NCI-H1417 (cell line): Measurements from ENCODE around the gene SPIN1.
"Not testable (repeated sequence)": the region's sequence is repeated elsewhere in the genome, so short reads cannot be mapped to it uniquely, and the experiment has no call there.

Experiments
- DNase-seq, 3 experiments: peaks; one replicate each; lab custom pipeline; 2025; lab: John Stamatoyannopoulos, UW

Gene SPIN1

DNA sequence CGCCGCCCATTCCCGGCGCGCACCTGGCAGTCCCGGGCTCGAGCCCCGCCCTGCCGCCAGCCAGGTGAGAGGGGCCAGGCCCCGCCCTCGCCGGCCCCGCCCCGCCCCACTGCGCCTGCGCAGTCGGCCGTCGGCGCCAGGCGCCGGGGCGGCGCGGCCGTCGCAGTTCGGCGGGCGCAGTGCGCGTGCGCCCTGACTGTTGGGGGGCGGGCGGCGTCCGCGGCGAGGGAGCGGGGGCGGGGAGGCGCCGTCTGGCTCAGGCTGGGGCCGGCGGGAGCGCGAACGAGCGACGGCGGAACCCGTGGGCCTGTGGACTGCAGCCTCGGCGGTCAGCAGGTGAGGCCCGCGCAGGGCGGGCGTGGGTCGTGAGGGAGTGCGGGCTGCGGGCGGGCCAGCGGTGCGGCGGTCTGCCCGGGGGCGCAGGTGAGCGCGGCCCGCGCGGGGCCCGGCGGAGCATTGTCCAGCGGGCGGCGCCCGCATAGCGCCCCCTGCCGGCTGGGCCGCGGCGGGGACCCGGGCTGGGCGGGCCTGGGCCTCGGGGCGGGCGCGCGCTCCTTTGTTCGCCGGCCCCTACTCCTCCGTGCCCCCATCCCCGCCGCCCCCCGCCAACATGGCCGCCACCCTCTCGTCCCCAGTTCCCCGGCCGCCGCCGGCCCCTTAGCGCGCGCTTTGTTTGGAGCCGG lies at the start of gene SPIN1:
Gene SPIN1, plus strand, starts transcription at position 242 of the 683 bp plus-strand sequence. CDS start 38,096 bp downstream, outside the sequence.
- peak; percentile 82 to 95 (median 95) for DNase-seq

DNA sequence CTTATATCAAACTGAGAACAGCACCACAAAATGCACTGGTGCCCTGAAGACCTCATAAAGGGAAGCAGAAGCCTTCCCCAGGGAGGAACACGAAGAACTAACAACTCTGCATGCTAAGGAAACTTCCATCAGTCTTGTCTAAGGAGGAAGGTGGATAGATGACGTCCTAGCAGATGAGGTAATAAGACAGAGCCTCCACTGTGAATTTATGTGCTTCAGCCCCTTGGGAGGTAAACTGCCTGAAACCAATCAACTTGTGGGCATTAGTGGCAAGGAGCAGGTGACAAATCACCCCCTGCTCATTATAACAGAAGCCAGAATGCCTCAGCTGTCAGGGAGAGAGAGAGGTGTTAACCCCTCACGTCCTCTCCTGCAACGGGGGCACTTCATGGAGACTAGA lies 48.9 kb upstream of the SPIN1 start:
- DNase-seq, result peak in 2 of 3 experiments; percentile 4 to 36

- DNase-seq, result no peak
Observed at GRCh38 chr9:88342246-88342645, 46.0 kb upstream of the SPIN1 start.

GRCh38 chr9:88344013-88344412 lies 44.2 kb upstream of the SPIN1 start:
- DNase-seq, result no peak

DNA sequence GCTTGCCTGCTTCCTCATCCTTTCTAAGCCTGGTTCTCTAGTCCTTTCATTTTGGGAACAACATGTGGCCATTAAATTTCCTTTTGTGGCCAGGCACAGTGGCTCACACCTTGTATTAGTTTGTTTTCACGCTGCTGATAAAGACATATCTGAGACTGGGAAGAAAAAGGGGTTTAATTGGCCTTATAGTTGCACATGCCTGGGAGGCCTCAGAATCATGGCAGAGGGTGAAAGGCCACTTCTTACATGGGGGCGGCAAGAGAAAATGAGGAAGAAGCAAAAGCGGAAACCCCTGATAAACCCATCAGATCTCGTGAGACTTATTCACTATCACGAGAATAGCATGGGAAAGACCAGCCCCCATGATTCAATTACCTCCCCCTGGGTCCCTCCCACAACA lies 37.9 kb upstream of the SPIN1 start:
- not testable (repeated sequence) for DNase-seq

DNA sequence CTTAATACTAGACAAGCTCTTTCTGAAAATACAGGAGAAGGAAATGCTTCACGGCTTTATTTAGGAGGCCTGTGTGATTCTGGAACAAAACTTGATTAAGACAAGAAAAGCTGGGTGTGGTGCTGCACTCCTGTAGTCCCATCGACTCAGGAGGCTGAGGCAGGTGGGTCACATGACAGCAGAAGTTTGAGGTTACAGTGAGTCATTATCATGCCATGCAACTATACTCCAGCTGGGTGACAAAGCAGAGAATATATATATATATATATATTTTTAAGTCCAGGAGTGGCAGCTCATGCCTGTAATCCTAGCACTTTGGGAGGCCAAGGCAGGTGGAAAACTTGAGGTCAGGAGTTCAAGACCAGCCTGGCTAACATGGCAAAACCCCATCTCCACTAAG lies 33.1 kb upstream of the SPIN1 start:
- no peak for DNase-seq

- not testable (repeated sequence) for DNase-seq
Observed at GRCh38 chr9:88357250-88357649, 31.0 kb upstream of the SPIN1 start.

- DNase-seq, result no peak
Observed at GRCh38 chr9:88358723-88359122, 29.5 kb upstream of the SPIN1 start.

DNA sequence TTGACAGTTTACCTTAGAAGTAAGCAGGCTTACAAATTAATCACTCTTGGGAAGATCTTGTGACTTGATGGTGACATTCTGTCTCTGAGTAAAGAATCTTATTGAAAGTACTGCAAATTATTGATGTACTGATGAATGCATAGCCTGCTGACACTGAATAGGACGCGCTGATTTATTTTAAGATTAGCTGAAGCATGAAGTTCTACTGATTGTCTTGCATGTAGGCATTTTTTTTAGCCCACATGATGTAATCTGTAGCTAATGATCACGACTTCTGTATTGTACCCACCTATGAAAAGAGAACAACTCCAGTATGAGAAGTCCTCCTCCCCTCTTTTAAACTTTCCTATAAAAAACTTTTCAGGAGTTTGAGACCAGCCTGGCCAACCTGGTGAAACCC lies 28.3 kb upstream of the SPIN1 start:
- DNase-seq, result no peak

DNA sequence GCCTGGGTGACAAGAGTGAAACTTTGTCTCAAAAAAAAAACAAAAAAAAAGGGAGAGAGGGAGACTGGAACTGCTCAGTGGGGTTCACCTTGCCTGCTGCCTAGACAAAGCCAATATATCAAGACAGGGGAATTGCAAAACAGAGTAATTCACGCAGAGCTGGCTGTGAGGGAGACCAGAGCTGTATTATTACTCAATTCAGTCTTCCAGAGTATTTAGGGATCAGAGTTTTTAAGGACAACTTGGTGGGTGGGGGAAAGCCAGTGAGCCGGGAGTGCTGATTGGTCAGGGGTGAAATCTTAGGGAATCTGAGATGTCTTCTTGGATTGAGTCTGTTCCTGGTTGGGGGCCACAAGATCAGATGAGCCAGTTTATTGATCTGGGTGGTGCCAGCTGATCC lies 25.6 kb upstream of the SPIN1 start:
- no peak for DNase-seq

GRCh38 chr9:88363661-88364060 lies 24.6 kb upstream of the SPIN1 start:
- no peak for DNase-seq

GRCh38 chr9:88364706-88365105 lies 23.5 kb upstream of the SPIN1 start:
- DNase-seq, result no peak

- peak in 2 of 3 experiments; percentile 13 to 57 for DNase-seq
Observed at GRCh38 chr9:88370346-88370745, 17.9 kb upstream of the SPIN1 start.

DNA sequence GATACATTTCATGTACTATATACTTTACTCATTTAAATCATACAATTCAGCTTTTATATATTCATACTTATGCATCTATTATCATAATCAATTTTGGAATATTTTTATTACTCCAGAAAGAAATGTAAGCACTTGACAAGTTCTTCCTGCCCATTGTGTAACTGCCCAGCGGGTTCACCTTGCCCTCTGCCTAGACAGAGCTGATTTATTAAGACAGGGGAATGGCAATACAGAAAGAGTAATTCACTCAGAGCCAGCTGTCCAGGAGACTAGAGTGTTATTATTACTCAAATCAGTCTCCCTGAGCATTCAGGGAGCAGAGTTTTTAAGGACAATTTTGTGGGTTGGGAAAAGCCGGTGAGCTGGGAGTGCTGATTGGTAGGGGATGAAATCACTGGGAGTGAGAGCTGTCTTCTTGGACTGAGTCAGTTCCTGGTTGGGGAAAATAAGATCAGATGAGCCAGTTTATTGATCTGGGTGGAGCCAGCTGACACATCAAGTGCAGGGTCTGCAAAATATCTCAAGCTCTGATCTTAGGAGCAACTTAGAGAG lies 16.1 kb upstream of the SPIN1 start:
- peak in 1 of 3 experiments; percentile 36 for DNase-seq

GRCh38 chr9:88373045-88373444 lies 15.2 kb upstream of the SPIN1 start:
- DNase-seq, result no peak

GRCh38 chr9:88378317-88378716 lies 9.9 kb upstream of the SPIN1 start:
- DNase-seq, result no peak

- no peak for DNase-seq
Observed at GRCh38 chr9:88379352-88379751, 8.9 kb upstream of the SPIN1 start.

DNA sequence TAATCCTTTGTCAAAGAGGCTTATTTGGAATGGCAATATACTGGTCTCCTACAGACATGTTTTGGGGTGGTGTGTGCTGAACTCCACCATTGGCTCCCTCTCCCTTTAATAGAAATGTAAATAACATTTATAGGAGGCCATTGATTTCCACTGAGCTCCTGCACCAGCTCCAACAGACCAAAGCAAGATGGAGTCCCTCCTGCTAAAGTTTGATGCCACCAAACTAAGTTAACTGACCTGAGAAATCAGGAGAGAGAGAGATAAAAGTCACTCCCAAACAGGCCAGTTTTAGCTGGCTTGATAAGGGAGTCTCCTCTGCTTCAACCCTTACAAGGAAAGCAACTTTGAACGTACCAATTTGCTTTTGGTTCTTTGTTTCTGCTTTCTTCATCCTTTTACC lies 8.1 kb upstream of the SPIN1 start:
- no peak for DNase-seq

DNA sequence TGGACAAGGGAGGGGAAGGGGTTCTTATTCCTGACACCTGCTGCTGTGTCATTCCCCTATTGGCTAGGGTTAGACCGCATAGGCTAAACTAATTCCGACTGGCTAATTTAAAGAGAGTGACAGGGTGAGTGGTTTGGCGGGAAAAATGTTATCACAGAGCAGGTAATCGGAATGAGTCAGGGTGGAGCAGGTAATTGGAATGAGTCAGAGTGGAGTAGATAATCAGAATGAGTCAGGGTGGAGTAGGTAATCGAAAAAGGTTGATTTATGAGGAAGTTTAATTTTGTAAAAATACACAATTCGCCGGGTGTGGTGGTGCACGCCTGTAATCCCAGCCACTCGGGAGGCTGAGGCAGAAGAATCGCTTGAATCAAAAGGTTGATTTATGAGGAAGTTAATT lies 6.9 kb upstream of the SPIN1 start:
- not testable (repeated sequence) for DNase-seq

- no peak for DNase-seq
Observed at GRCh38 chr9:88383176-88383575, 5.1 kb upstream of the SPIN1 start.

- not testable (repeated sequence) for DNase-seq
Observed at GRCh38 chr9:88386137-88386536, 2.1 kb upstream of the SPIN1 start.

DNA sequence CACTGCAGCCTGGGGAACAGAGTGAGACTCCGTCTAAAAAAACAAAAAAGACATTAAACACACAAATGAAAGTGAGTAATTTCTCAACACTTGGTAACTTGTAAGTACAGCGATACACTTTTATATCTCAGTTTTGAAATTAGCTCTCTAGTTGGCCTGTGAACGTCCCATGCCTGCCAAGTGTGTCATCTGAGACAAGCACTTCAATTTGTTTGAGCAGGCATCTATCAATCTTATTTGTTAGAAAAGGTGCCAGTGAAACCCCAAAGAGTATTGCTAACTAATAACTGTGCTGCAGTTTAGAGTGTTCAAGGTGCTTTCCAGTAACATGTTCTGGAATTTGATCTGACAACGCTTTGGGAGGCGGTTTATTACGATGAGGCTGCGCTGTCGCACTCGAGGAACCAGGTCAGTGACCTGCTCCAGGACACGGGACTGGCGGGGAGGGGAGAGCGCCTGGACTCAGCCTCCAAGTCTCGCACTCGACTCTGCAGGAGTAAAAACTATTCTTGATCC lies 1.1 kb upstream of the SPIN1 start:
- peak in 1 of 3 experiments; percentile 2 for DNase-seq

DNA sequence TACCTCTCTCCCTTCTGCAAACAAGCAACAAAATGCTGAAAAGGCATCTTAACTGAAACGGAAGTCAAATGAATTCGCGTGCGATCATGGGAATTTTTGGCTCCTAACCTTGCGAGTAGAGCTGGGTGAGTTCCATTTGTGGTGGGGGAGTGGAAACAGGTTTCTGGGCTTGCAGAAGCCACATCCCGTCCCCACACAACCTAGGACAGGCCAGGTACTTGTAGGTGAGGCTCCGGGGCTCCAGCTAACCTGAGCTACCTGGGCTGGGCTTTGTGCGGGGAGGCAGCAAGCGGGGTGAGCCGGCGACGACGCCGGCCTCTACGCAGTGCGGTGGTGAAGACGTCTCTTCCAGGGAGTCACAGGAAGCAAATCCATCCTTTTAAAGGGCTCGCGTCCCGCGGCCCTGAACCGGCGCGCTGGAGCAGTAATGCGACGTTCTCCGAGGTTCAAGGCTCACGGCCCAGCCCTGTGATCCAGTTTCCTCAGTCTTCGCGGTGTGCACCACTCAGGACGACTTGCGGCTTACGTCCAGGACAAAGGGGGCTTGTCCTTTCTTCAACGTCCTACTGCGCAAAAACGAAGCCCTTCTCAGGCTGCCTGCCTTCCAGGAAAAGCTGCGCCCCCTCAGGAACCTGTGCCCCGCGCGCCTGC lies 567 bp upstream of the SPIN1 start:
- peak; percentile 60 to 95 (median 95) for DNase-seq
